ENCODE results near the gene TNS4. TPM values are rescaled to one million over a fixed set of nuclear protein-coding genes. Genes with fewer than 3 reads are reported as not detected.

Gene TNS4
- polyA plus RNA-seq, 4 donors = 3.0 TPM; not detected in 3

DNA sequence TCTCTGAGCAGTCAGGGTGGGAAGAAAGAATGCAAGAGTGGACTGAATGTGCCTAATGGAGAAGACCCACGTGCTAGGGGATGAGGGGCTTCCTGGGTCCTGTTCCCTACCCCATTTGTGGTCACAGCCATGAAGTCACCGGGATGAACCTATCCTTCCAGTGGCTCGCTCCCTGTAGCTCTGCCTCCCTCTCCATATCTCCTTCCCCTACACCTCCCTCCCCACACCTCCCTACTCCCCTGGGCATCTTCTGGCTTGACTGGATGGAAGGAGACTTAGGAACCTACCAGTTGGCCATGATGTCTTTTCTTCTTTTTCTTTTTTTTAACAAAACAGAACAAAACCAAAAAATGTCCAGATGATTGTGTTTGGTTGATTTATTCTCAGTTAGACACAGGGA lies 44.1 kb downstream of the TNS4 start:
- FAIRE-seq (no peak), DNase-seq (no peak)
- H3K4me3 ChIP-seq (ENCODE audit: low read depth in 1 of 3, low read length in 3 of 3) = no peak overlapping the region
- peaks cover 0 to 39% (median 2%) of the 10 kb centered on the region in 3 donors for H3K36me3 ChIP-seq (ENCODE audit: control insufficient read depth in 3 of 3, insufficient read depth in 2 of 3, low read depth in 1 of 3, low read length in 3 of 3)
- 80 to 100% (median 90%) methylated on average over 3 of the region's 3 CpGs for WGBS, 3 donors
- no peaks in the 10 kb centered on the region for H3K9me3 ChIP-seq (ENCODE audit: control insufficient read depth in 2 of 2, insufficient read depth in 1 of 2, low read depth in 1 of 2, low read length in 1 of 2)
- H3K27ac ChIP-seq (ENCODE audit: low read depth in 1 of 3, low read length in 2 of 3) = peak overlapping the region in 1 of 3 donors; percentile 24
- peaks cover 0 to 6% (median 0%) of the 10 kb centered on the region in 3 donors for H3K27me3 ChIP-seq (ENCODE audit: control insufficient read depth in 3 of 3, insufficient read depth in 3 of 3, low read length in 3 of 3)
- H3K4me1 ChIP-seq (ENCODE audit: control insufficient read depth in 3 of 3, insufficient read depth in 2 of 3, low read depth in 1 of 3, low read length in 2 of 3) = peaks cover 0 to 20% (median 0%) of the 10 kb centered on the region in 3 donors

DNA sequence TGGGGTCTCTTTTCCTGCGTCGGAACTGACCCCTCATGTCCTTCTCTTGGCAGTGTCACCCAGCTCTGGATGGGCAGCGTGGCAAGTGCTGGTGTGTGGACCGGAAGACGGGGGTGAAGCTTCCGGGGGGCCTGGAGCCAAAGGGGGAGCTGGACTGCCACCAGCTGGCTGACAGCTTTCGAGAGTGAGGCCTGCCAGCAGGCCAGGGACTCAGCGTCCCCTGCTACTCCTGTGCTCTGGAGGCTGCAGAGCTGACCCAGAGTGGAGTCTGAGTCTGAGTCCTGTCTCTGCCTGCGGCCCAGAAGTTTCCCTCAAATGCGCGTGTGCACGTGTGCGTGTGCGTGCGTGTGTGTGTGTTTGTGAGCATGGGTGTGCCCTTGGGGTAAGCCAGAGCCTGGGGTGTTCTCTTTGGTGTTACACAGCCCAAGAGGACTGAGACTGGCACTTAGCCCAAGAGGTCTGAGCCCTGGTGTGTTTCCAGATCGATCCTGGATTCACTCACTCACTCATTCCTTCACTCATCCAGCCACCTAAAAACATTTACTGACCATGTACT lies 44.9 kb downstream of the TNS4 start:
- H3K27ac ChIP-seq (ENCODE audit: low read depth in 1 of 3, low read length in 2 of 3) = peak overlapping the region in 1 of 3 donors; percentile 26
- DNase-seq (no peak), FAIRE-seq (no peak)
- peaks cover 0 to 42% (median 2%) of the 10 kb centered on the region in 3 donors for H3K36me3 ChIP-seq (ENCODE audit: control insufficient read depth in 3 of 3, insufficient read depth in 2 of 3, low read depth in 1 of 3, low read length in 3 of 3)
- H3K27me3 ChIP-seq (ENCODE audit: control insufficient read depth in 3 of 3, insufficient read depth in 3 of 3, low read length in 3 of 3) = peaks cover 0 to 6% (median 0%) of the 10 kb centered on the region in 3 donors
- no peaks in the 10 kb centered on the region for H3K9me3 ChIP-seq (ENCODE audit: control insufficient read depth in 2 of 2, insufficient read depth in 1 of 2, low read depth in 1 of 2, low read length in 1 of 2)
- no peak overlapping the region for H3K4me3 ChIP-seq (ENCODE audit: low read depth in 1 of 3, low read length in 3 of 3)
- WGBS, 3 donors = 74 to 90% (median 88%) methylated on average over 16 of the region's 16 CpGs
- peaks cover 0 to 16% (median 1%) of the 10 kb centered on the region in 3 donors for H3K4me1 ChIP-seq (ENCODE audit: control insufficient read depth in 3 of 3, insufficient read depth in 2 of 3, low read depth in 1 of 3, low read length in 2 of 3)

DNA sequence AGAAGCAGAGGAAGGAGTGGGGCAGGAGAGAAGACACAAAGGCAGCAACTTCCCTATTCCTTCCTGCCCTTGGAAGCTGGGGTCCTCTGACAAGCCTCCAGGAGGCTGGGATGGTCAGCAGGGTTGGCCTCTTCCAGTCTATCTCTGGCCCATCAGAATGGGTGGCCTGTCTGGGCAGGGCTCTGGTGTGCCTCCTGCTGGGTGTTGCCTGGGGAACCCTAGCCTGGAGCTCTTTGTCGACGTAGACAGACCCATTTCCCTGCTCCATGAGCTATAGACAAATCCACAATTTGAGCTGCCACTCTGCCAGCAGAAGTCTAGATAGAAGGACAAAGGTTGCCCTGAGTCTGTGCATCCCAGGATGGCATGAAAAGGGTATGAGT lies 46.8 kb downstream of the TNS4 start:
- H3K36me3 ChIP-seq (ENCODE audit: control insufficient read depth in 3 of 3, insufficient read depth in 2 of 3, low read depth in 1 of 3, low read length in 3 of 3) = peaks cover 0 to 42% (median 2%) of the 10 kb centered on the region in 3 donors
- H3K27me3 ChIP-seq (ENCODE audit: control insufficient read depth in 3 of 3, insufficient read depth in 3 of 3, low read length in 3 of 3) = peaks cover 0 to 6% (median 0%) of the 10 kb centered on the region in 3 donors
- no peak overlapping the region for H3K4me3 ChIP-seq (ENCODE audit: low read depth in 1 of 3, low read length in 3 of 3)
- no peak for FAIRE-seq
- H3K27ac ChIP-seq (ENCODE audit: low read depth in 1 of 3, low read length in 2 of 3) = no peak overlapping the region
- H3K4me1 ChIP-seq (ENCODE audit: control insufficient read depth in 3 of 3, insufficient read depth in 2 of 3, low read depth in 1 of 3, low read length in 2 of 3) = peaks cover 2 to 24% (median 3%) of the 10 kb centered on the region in 3 donors
- 71 to 92% (median 76%) methylated on average over 2 of the region's 2 CpGs for WGBS, 3 donors
- no peak for DNase-seq
- H3K9me3 ChIP-seq (ENCODE audit: control insufficient read depth in 2 of 2, insufficient read depth in 1 of 2, low read depth in 1 of 2, low read length in 1 of 2) = no peaks in the 10 kb centered on the region

DNA sequence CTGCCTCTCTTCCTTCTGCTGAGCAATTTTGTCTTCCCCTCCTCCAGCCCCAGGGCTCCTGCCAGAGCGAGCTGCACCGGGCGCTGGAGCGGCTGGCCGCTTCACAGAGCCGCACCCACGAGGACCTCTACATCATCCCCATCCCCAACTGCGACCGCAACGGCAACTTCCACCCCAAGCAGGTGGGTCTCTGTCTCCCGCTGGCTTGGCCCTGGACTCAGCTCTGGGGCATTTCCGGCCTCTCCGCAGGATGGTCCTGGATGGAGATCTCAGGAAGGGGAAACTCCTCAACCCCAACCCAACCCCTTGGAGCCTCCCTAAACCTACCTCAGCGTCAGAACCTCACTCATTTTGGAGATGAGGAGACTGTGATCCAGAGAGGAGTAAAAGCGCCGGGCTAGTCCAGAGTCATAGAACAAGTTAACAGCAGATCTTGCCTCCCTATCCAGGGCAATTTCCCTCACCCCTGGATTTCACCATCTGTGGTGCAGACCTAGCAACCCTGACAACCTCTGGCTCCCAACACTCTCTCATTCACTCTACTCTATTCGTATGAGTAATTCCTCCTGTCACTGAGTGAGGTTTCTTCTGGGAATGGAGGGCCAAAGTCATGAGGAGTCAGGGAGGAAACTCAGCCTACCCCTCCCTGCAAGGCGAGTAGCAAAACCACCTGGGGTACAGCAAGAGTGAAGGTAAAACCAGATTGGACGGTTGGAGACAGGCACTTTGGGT lies 47.4 kb downstream of the TNS4 start:
- FAIRE-seq (no peak), DNase-seq (no peak)
- Histone ChIP-seq H3K36me3 (ENCODE audit: control insufficient read depth in 3 of 3, insufficient read depth in 2 of 3, low read depth in 1 of 3, low read length in 3 of 3) (peaks cover 0 to 42% (median 2%) of the 10 kb centered on the region in 3 donors), H3K27ac (ENCODE audit: low read depth in 1 of 3, low read length in 2 of 3) (peak overlapping the region in 1 of 3 donors; percentile 8), H3K9me3 (ENCODE audit: control insufficient read depth in 2 of 2, insufficient read depth in 1 of 2, low read depth in 1 of 2, low read length in 1 of 2) (no peaks in the 10 kb centered on the region), H3K4me3 (ENCODE audit: low read depth in 1 of 3, low read length in 3 of 3) (no peak overlapping the region), H3K4me1 (ENCODE audit: control insufficient read depth in 3 of 3, insufficient read depth in 2 of 3, low read depth in 1 of 3, low read length in 2 of 3) (peaks cover 3 to 28% (median 4%) of the 10 kb centered on the region in 3 donors), H3K27me3 (ENCODE audit: control insufficient read depth in 3 of 3, insufficient read depth in 3 of 3, low read length in 3 of 3) (peaks cover 0 to 6% (median 0%) of the 10 kb centered on the region in 3 donors)
- 88 to 95% (median 94%) methylated on average over 19 of the region's 19 CpGs for WGBS, 3 donors

DNA sequence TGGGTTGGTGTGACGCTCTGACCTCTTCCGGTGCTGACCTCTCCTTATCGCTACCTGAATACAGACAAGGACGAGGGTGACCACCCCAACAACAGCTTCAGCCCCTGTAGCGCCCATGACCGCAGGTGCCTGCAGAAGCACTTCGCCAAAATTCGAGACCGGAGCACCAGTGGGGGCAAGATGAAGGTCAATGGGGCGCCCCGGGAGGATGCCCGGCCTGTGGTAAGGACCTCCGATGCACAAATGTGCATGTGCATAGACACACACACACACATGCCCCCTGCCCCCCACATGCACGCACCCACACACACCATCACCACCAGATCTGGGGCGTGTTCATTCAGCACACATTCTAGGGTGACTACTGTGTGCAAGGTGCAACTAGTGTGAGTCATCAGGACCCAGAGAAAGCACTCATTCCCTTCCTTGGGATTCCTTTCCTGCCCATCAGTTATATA lies 48.5 kb downstream of the TNS4 start:
- H3K27me3 ChIP-seq (ENCODE audit: control insufficient read depth in 3 of 3, insufficient read depth in 3 of 3, low read length in 3 of 3) = peaks cover 0 to 6% (median 0%) of the 10 kb centered on the region in 3 donors
- H3K4me1 ChIP-seq (ENCODE audit: control insufficient read depth in 3 of 3, insufficient read depth in 2 of 3, low read depth in 1 of 3, low read length in 2 of 3) = peaks cover 5 to 39% (median 9%) of the 10 kb centered on the region in 3 donors
- H3K9me3 ChIP-seq (ENCODE audit: control insufficient read depth in 2 of 2, insufficient read depth in 1 of 2, low read depth in 1 of 2, low read length in 1 of 2) = no peaks in the 10 kb centered on the region
- WGBS, 3 donors = 81 to 86% (median 83%) methylated on average over 15 of the region's 15 CpGs
- DNase-seq (peak in 1 of 2 donors; percentile 85), FAIRE-seq (no peak)
- peak overlapping the region in 2 of 3 donors; percentile 35 to 69 for H3K27ac ChIP-seq (ENCODE audit: low read depth in 1 of 3, low read length in 2 of 3)
- peaks cover 0 to 42% (median 2%) of the 10 kb centered on the region in 3 donors for H3K36me3 ChIP-seq (ENCODE audit: control insufficient read depth in 3 of 3, insufficient read depth in 2 of 3, low read depth in 1 of 3, low read length in 3 of 3)
- H3K4me3 ChIP-seq (ENCODE audit: low read depth in 1 of 3, low read length in 3 of 3) = no peak overlapping the region

DNA sequence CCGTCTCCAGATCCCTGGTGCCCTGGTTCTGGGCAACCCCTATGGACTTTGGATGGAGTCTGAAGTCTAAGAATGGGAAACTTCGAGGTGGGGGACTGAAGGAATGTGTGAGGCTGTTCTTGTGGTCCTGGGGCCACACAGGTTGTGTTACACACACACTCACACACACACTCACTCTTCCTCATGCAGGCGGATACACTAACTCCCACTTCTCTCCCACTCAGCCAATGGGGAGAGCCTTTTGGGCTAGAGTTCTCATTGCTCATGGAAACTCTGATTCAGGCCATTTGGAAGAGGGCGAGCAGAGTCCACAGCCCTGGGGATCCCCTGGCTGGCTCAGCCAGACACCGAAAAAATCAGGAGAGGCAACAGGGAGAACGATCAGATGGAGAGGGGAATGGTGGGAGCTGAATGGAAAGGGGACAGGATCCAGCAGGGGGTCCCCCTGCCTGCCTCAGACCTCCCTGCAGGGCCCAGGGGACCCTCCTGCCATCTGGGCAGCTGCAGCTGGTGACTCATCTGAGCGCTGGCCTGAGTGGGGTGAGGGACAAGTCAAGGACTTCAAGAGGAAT lies 49.1 kb downstream of the TNS4 start:
- H3K27me3 ChIP-seq (ENCODE audit: control insufficient read depth in 3 of 3, insufficient read depth in 3 of 3, low read length in 3 of 3) = peaks cover 0 to 1% (median 0%) of the 10 kb centered on the region in 3 donors
- H3K9me3 ChIP-seq (ENCODE audit: control insufficient read depth in 2 of 2, insufficient read depth in 1 of 2, low read depth in 1 of 2, low read length in 1 of 2) = no peaks in the 10 kb centered on the region
- H3K4me1 ChIP-seq (ENCODE audit: control insufficient read depth in 3 of 3, insufficient read depth in 2 of 3, low read depth in 1 of 3, low read length in 2 of 3) = peaks cover 10 to 33% (median 12%) of the 10 kb centered on the region in 3 donors
- 44 to 56% (median 52%) methylated on average over 6 to 7 of the region's 7 CpGs for WGBS, 3 donors
- DNase-seq (peak; percentile 27 to 69), FAIRE-seq (no peak)
- H3K36me3 ChIP-seq (ENCODE audit: control insufficient read depth in 3 of 3, insufficient read depth in 2 of 3, low read depth in 1 of 3, low read length in 3 of 3) = peaks cover 0 to 42% (median 2%) of the 10 kb centered on the region in 3 donors
- H3K27ac ChIP-seq (ENCODE audit: low read depth in 1 of 3, low read length in 2 of 3) = peak overlapping the region in 2 of 3 donors; percentile 35 to 69
- no peak overlapping the region for H3K4me3 ChIP-seq (ENCODE audit: low read depth in 1 of 3, low read length in 3 of 3)

DNA sequence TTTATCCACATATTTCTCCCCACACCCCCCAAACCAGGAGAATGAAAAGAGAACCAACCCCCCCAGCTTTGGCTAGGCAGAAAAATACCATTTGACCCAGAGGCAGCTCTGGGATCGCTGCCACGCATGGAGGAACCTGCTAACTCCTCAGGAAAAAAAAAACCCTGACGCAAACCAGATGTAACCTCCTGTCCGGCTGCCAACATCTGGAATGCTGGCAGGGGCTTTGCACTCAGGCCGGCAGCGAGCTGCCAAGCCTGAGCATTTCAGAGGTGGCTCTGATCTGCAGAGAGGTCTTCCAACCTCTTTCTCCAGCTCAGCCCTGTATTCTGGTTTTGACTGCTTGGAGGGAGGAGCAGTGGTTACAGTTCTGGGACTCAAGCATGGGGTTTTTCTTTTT lies 50.0 kb downstream of the TNS4 start:
- Histone ChIP-seq H3K4me3 (ENCODE audit: low read depth in 1 of 3, low read length in 3 of 3) (no peak overlapping the region), H3K27me3 (ENCODE audit: control insufficient read depth in 3 of 3, insufficient read depth in 3 of 3, low read length in 3 of 3) (no peaks in the 10 kb centered on the region), H3K9me3 (ENCODE audit: control insufficient read depth in 2 of 2, insufficient read depth in 1 of 2, low read depth in 1 of 2, low read length in 1 of 2) (no peaks in the 10 kb centered on the region), H3K4me1 (ENCODE audit: control insufficient read depth in 3 of 3, insufficient read depth in 2 of 3, low read depth in 1 of 3, low read length in 2 of 3) (peaks cover 10 to 30% (median 12%) of the 10 kb centered on the region in 3 donors), H3K36me3 (ENCODE audit: control insufficient read depth in 3 of 3, insufficient read depth in 2 of 3, low read depth in 1 of 3, low read length in 3 of 3) (peaks cover 0 to 38% (median 2%) of the 10 kb centered on the region in 3 donors), H3K27ac (ENCODE audit: low read depth in 1 of 3, low read length in 2 of 3) (peak overlapping the region; percentile 21 to 69 (median 28))
- WGBS, 3 donors = 63 to 89% (median 73%) methylated on average over 6 of the region's 6 CpGs
- FAIRE-seq = no peak
- DNase-seq = no peak

DNA sequence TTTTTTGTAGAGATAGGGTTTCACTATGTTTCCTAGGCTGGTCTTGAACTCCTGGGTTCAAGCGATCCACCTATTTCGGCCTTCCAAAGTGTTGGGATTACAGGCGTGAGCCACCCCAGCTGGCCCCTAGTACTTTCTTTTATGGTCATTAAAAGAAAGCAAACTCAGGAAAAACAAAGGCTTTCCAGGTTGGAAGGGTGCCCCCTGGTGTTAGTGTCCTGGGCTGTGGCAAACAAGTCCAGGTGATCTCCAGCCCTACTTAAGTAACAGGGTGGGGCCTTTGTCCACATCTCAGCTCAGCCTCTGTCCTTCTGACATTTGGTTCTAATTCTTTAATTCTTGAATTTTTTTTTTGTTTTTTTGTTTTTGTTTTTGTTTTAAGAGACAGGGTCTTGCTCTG lies 51.2 kb downstream of the TNS4 start:
- Histone ChIP-seq H3K4me3 (ENCODE audit: low read depth in 1 of 3, low read length in 3 of 3) (no peak overlapping the region), H3K36me3 (ENCODE audit: control insufficient read depth in 3 of 3, insufficient read depth in 2 of 3, low read depth in 1 of 3, low read length in 3 of 3) (peaks cover 0 to 37% (median 2%) of the 10 kb centered on the region in 3 donors), H3K27ac (ENCODE audit: low read depth in 1 of 3, low read length in 2 of 3) (peak overlapping the region in 1 of 3 donors; percentile 47), H3K27me3 (ENCODE audit: control insufficient read depth in 3 of 3, insufficient read depth in 3 of 3, low read length in 3 of 3) (peaks cover 0 to 3% (median 0%) of the 10 kb centered on the region in 3 donors), H3K9me3 (ENCODE audit: control insufficient read depth in 2 of 2, insufficient read depth in 1 of 2, low read depth in 1 of 2, low read length in 1 of 2) (no peaks in the 10 kb centered on the region), H3K4me1 (ENCODE audit: control insufficient read depth in 3 of 3, insufficient read depth in 2 of 3, low read depth in 1 of 3, low read length in 2 of 3) (peaks cover 10 to 35% (median 12%) of the 10 kb centered on the region in 3 donors)
- no peak for FAIRE-seq
- peak; percentile 54 to 67 for DNase-seq
- 80 to 84% (median 84%) methylated on average over 3 of the region's 3 CpGs for WGBS, 3 donors
